Pons (tissue), 1 donor: ENCODE results near the gene NCAPD2.
"Not testable (repeated sequence)": the region's sequence is repeated elsewhere in the genome, so short reads cannot be mapped to it uniquely, and the experiment has no call there.

Experiments used
- DNase-seq: peaks from one replicate; pipeline ENCODE4 v3.0.0-alpha.2; 2016; ENCODE audit warnings: low spot score

The NCAPD2 gene

GRCh38 chr12:6463216-6463615, 30.7 kb upstream of the NCAPD2 start:
- DNase-seq: no peak

GRCh38 chr12:6463858-6464257, 30.0 kb upstream of the NCAPD2 start:
- no peak for DNase-seq

- DNase-seq: no peak
Measured at GRCh38 chr12:6464531-6464930, 29.4 kb upstream of the NCAPD2 start.

- DNase-seq: peak; percentile 85
Measured at GRCh38 chr12:6465467-6466183, 28.3 kb upstream of the NCAPD2 start.

DNA sequence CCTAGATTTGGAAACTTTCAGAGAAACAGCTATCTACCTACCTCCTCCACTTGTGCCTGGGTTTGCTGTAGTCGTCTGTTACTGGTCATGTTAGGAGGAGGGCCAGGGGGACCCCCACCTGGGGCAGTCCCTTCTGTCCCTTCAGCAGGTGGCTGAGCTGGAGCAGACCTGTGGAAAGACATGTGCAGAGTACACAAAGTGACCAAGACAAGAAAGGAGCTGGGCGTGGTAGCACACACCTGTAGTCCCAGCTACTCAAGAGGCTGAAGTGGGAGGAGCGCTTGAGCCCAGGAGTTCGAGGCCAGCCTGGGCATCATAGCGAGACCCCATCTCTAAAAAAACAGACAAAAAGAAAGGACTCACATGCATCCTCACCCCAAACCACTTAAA, 27.7 kb upstream of the NCAPD2 start:
- DNase-seq: no peak

DNA sequence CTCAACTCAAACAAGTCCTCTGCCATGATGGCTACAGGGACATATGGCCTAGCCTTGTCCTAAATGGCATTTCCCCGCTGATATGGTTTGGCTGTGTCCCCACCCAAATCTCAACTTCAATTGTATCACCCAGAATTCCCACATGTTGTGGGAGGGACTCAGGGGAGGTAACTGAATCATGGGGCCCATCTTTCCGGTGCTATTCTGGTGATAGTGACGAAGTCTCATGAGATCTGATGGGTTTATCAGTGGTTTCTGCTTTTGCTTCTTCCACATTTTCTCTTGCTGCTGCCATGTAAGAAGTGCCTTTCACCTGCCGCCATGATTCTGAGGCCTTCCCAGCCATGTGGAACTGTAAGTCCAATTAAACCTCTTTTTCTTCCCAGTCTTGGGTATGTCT, 27.2 kb upstream of the NCAPD2 start:
- not testable (repeated sequence) for DNase-seq

DNA sequence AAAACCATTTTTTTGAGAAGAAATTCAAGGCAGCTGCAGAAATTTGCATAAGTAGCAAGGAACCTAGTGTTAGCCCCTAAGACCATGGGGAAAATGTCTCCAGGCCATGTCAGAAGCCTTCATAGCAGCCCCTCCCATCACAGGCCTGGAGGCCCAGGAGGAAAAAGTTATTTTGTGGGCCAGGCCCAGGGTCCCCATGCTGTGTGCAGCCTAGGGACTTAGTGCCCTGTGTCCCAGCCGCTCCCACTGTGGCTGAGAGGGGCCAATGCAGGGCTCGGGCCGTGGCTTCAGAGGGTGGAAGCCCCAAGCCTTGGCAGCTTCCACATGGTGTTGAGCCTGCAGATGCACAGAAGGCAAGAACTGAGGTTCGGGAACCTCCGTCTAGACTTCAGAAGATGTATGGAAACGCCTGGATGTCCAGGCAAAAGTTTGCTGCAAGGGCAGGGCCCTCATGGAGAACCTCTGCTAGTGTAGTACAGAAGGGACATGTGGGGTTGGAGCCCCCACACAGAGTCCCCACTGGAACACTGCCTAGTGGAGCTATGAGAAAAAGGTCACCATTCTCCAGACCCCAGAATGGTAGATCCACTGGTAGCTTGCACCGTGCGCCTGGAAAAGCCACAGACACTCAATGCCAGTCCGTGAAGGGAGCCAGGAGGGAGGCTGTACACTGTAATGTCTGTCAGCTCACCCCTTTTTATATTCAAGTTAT, 26.2 kb upstream of the NCAPD2 start:
- DNase-seq: not testable (repeated sequence)

- DNase-seq: no peak
Measured at GRCh38 chr12:6468283-6468575, 25.7 kb upstream of the NCAPD2 start.

GRCh38 chr12:6469092-6469491, 24.8 kb upstream of the NCAPD2 start:
- DNase-seq: no peak

GRCh38 chr12:6469609-6470374, 24.1 kb upstream of the NCAPD2 start:
- no peak for DNase-seq

- DNase-seq: peak; percentile 99
Measured at GRCh38 chr12:6470375-6471163, 23.3 kb upstream of the NCAPD2 start, which contains the start of gene VAMP1. TSS of gene VAMP1 (minus strand) at chr12:6470677. CDS start at chr12:6470531, 146 bp downstream.

DNA sequence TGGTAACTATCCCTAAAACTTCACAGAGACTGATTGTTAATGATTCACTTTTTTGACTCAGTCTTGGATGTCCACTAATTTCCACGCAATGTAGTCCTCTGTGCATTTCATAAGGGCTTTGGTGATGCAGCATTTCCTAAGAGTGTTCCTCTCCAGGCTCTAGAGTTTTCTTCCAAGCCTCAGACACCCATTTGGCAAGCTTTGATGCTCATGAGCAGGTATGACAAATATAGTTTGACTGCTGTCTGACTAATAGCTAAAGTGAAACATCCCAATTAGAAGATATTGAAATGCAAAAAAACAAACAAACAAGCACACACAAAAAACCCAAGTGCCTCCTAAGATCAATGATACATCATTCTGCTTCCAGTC, 21.9 kb upstream of the NCAPD2 start:
- no peak for DNase-seq

- DNase-seq: no peak
Measured at GRCh38 chr12:6472491-6472890, 21.4 kb upstream of the NCAPD2 start.

DNA sequence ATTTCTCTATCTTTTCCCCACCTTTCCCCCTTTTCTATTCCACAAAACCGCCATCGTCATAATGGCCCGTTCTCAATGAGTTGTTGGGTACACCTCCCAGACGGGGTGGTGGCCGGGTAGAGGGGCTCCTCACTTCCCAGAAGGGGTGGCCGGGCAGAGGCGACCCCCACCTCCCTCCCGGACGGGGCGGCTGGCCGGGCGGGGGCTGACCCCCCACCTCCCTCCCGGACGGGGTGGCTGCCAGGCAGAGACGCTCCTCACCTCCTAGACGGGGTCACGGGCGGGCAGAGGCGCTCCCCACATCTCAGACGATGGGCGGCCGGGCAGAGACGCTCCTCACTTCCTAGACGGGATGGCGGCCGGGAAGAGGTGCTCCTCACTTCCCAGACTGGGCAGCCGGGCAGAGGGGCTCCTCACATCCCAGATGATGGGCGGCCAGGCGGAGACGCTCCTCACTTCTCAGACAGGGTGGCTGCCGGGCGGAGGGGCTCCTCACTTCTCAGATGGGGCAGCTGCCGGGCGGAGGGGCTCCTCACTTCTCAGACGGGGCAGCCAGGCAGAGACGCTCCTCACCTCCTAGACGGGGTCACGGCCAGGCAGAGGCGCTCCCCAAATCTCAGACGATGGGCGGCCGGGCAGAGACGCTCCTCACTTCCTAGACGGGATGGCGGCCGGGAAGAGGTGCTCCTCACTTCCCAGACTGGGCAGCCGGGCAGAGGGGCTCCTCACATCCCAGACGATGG, 18.5 kb upstream of the NCAPD2 start:
- not testable (repeated sequence) for DNase-seq

GRCh38 chr12:6476489-6476888, 17.4 kb upstream of the NCAPD2 start:
- DNase-seq: no peak

- DNase-seq: not testable (repeated sequence)
Measured at GRCh38 chr12:6477601-6478377, 16.1 kb upstream of the NCAPD2 start.

GRCh38 chr12:6478416-6478815, 15.5 kb upstream of the NCAPD2 start:
- DNase-seq: no peak

DNA sequence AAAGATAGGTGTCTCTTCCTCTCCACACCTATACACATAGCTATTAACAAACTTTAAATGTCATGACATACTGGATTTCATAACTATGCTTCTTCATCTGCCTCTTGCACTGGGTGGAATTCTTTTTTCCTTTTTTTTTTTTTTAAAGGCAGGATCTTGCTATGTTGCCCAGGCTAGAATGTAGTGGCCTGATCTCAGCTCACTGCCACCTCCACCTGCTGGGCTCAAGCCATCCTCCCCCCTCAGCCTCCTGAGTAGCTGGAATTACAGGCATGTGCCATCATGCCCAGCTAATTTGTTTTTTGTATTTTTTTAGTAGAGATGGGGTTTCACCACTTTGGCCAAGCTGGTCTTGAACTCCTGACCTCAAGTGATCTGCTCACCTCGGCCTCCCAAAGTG, 5.7 kb upstream of the NCAPD2 start:
- DNase-seq: no peak

GRCh38 chr12:6489449-6489848, 4.5 kb upstream of the NCAPD2 start:
- DNase-seq: no peak

GRCh38 chr12:6490673-6491072, 3.2 kb upstream of the NCAPD2 start:
- not testable (repeated sequence) for DNase-seq
